Mesendoderm (in vitro differentiated cells): ENCODE data around the gene LAMTOR4.

Source experiments
- DNase-seq: peaks from one replicate; pipeline ENCODE4 v3.0.0; 2013
- H2AK5ac ChIP-seq: 2 replicates; pipeline ENCODE4 v1.6.1; 2013; ENCODE audit warnings: low read length, inconsistent platforms
- H2BK120ac ChIP-seq: 2 replicates; pipeline ENCODE4 v1.6.1; 2013; ENCODE audit warnings: low read depth, mild to moderate bottlenecking, low read length, moderate library complexity, mixed read lengths
- H2BK15ac ChIP-seq: replicated peaks from 2 replicates; pipeline ENCODE4 v1.6.1; 2013; ENCODE audit warnings: low read depth, mild to moderate bottlenecking, moderate library complexity
- H2BK5ac ChIP-seq: 2 replicates; pipeline ENCODE4 v1.6.1; 2013; ENCODE audit warnings: low read length, inconsistent platforms
- H3K18ac ChIP-seq: 2 replicates; pipeline ENCODE4 v1.6.1; 2013; ENCODE audit warnings: mild to moderate bottlenecking, low read length, mixed read lengths
- H3K23ac ChIP-seq: one replicate; pipeline ENCODE4 v1.6.1; 2013; ENCODE audit warnings: low read length
- H3K27ac ChIP-seq: 2 replicates; pipeline ENCODE4 v1.5.1; 2013; ENCODE audit warnings: low read depth, mild to moderate bottlenecking, inconsistent platforms, low read length, moderate library complexity
- H3K27me3 ChIP-seq: 2 replicates; pipeline ENCODE4 v1.6.1; 2013; ENCODE audit warnings: low read length, control low read depth, mild to moderate bottlenecking, inconsistent platforms; ENCODE audit not compliant: insufficient read depth, poor library complexity
- H3K36me3 ChIP-seq: 2 replicates; pipeline ENCODE4 v1.6.1; 2013; ENCODE audit warnings: low read length, inconsistent platforms; ENCODE audit not compliant: control insufficient read depth, insufficient read depth
- H3K4ac ChIP-seq: one replicate; pipeline ENCODE4 v1.6.1; 2013; ENCODE audit warnings: low read depth, mild to moderate bottlenecking, low read length, moderate library complexity
- H3K4me1 ChIP-seq: 2 replicates; pipeline ENCODE4 v1.6.1; 2013; ENCODE audit warnings: low read depth, low read length, inconsistent platforms; ENCODE audit not compliant: control insufficient read depth
- H3K4me2 ChIP-seq: 2 replicates; pipeline ENCODE4 v1.6.1; 2013; ENCODE audit warnings: low read length
- H3K4me3 ChIP-seq: 2 replicates; pipeline ENCODE4 v1.5.1; 2013; ENCODE audit warnings: mild to moderate bottlenecking, low read length
- H3K56ac ChIP-seq: one replicate; pipeline ENCODE4 v1.6.1; 2013; ENCODE audit warnings: low read length
- H3K79me1 ChIP-seq: 2 replicates; pipeline ENCODE4 v1.6.1; 2013; ENCODE audit warnings: low read length, inconsistent platforms
- H3K79me2 ChIP-seq: 2 replicates; pipeline ENCODE4 v1.6.1; 2013; ENCODE audit warnings: mild to moderate bottlenecking, low read length; ENCODE audit not compliant: control insufficient read depth, insufficient read depth
- H3K9ac ChIP-seq: 2 replicates; pipeline ENCODE4 v1.6.1; 2013; ENCODE audit warnings: low read length, inconsistent platforms
- H4K5ac ChIP-seq: one replicate; pipeline ENCODE4 v1.6.1; 2013; ENCODE audit warnings: low read length
- H4K8ac ChIP-seq: one replicate; pipeline ENCODE4 v1.6.1; 2013; ENCODE audit warnings: low read depth, mild to moderate bottlenecking, control low read depth, low read length, moderate library complexity
- WGBS: extraction: QIAGEN DNeasy Blood & Tissue Kit; methylation state at CpG from one replicate; pipeline ENCODE4 v1.1.7; 2013; ENCODE audit warnings: low lambda C conversion rate, missing lambda C conversion rate; ENCODE audit not compliant: insufficient coverage; ENCODE audit errors: extremely low coverage; 5-methylcytosine and 5-hydroxymethylcytosine counted together

Gene LAMTOR4

GRCh38 chr7:100163006-100163531 is 14.4 kb downstream of the LAMTOR4 start:
- H3K4ac ChIP-seq: no peak overlapping the region
- no peak overlapping the region for H3K27ac ChIP-seq
- H3K4me3 ChIP-seq: no peak overlapping the region
- no peaks in the 10 kb centered on the region for H3K79me1 ChIP-seq
- DNase-seq: peak; percentile 76
- no peak overlapping the region for H3K23ac ChIP-seq
- H3K36me3 ChIP-seq: no peaks in the 10 kb centered on the region
- H3K79me2 ChIP-seq: no peaks in the 10 kb centered on the region
- no peak overlapping the region for H2BK120ac ChIP-seq
- no peak overlapping the region for H3K18ac ChIP-seq
- no peak overlapping the region for H3K4me2 ChIP-seq
- H3K4me1 ChIP-seq: peaks cover 9% of the 10 kb centered on the region
- H4K5ac ChIP-seq: no peak overlapping the region
- no peak overlapping the region for H2BK5ac ChIP-seq
- H3K56ac ChIP-seq: no peak overlapping the region
- H2AK5ac ChIP-seq: no peak overlapping the region
- no peaks in the 10 kb centered on the region for H3K27me3 ChIP-seq
- no CpG with 5 or more reads among the region's 6 CpGs for WGBS
- H2BK15ac ChIP-seq: no peak overlapping the region
- H3K9ac ChIP-seq: no peak overlapping the region
- no peak overlapping the region for H4K8ac ChIP-seq

- no peaks in the 10 kb centered on the region for H3K36me3 ChIP-seq
- no CpG with 5 or more reads among the region's 5 CpGs for WGBS
- H2BK5ac ChIP-seq: no peak overlapping the region
- H4K5ac ChIP-seq: no peak overlapping the region
- H3K4me1 ChIP-seq: peaks cover 9% of the 10 kb centered on the region
- H3K4me3 ChIP-seq: no peak overlapping the region
- no peak overlapping the region for H4K8ac ChIP-seq
- no peaks in the 10 kb centered on the region for H3K79me2 ChIP-seq
- H2BK15ac ChIP-seq: no peak overlapping the region
- no peak overlapping the region for H3K56ac ChIP-seq
- no peak overlapping the region for H2BK120ac ChIP-seq
- no peak overlapping the region for H2AK5ac ChIP-seq
- no peak overlapping the region for H3K4ac ChIP-seq
- no peak overlapping the region for H3K23ac ChIP-seq
- no peak overlapping the region for H3K4me2 ChIP-seq
- H3K9ac ChIP-seq: no peak overlapping the region
- no peaks in the 10 kb centered on the region for H3K79me1 ChIP-seq
- H3K27me3 ChIP-seq: no peaks in the 10 kb centered on the region
- no peak overlapping the region for H3K18ac ChIP-seq
- no peak overlapping the region for H3K27ac ChIP-seq
- no peak for DNase-seq
Measured at GRCh38 chr7:100163871-100164270, 15.2 kb downstream of the LAMTOR4 start.

GRCh38 chr7:100166317-100166940 is 17.7 kb downstream of the LAMTOR4 start:
- Histone ChIP-seq H2BK15ac (no peak overlapping the region), H3K79me2 (no peaks in the 10 kb centered on the region), H3K18ac (peak overlapping the region; percentile 2), H3K23ac (no peak overlapping the region), H3K4me2 (no peak overlapping the region), H2BK120ac (no peak overlapping the region), H3K56ac (peak overlapping the region; percentile 69), H3K4ac (no peak overlapping the region), H3K4me3 (no peak overlapping the region), H2AK5ac (no peak overlapping the region), H3K36me3 (no peaks in the 10 kb centered on the region), H3K79me1 (no peaks in the 10 kb centered on the region), H3K27ac (peak overlapping the region; percentile 14), H3K27me3 (no peaks in the 10 kb centered on the region), H3K9ac (peak overlapping the region; percentile 34), H3K4me1 (peaks cover 11% of the 10 kb centered on the region), H4K8ac (no peak overlapping the region), H4K5ac (no peak overlapping the region), H2BK5ac (no peak overlapping the region)
- no CpG with 5 or more reads among the region's 16 CpGs for WGBS
- DNase-seq: no peak

GRCh38 chr7:100166970-100167911 is 18.5 kb downstream of the LAMTOR4 start:
- no peaks in the 10 kb centered on the region for H3K79me1 ChIP-seq
- no peak overlapping the region for H4K8ac ChIP-seq
- H3K4ac ChIP-seq: no peak overlapping the region
- no CpG with 5 or more reads among the region's 14 CpGs for WGBS
- H3K4me2 ChIP-seq: peak overlapping the region; percentile 91
- H2BK15ac ChIP-seq: no peak overlapping the region
- H3K56ac ChIP-seq: peak overlapping the region; percentile 69
- H2AK5ac ChIP-seq: no peak overlapping the region
- peak overlapping the region; percentile 36 for H2BK5ac ChIP-seq
- H2BK120ac ChIP-seq: no peak overlapping the region
- H3K27me3 ChIP-seq: no peaks in the 10 kb centered on the region
- H3K27ac ChIP-seq: peak overlapping the region; percentile 32
- peaks cover 11% of the 10 kb centered on the region for H3K4me1 ChIP-seq
- H3K4me3 ChIP-seq: no peak overlapping the region
- no peak overlapping the region for H3K18ac ChIP-seq
- H4K5ac ChIP-seq: no peak overlapping the region
- H3K9ac ChIP-seq: peak overlapping the region; percentile 66
- H3K36me3 ChIP-seq: no peaks in the 10 kb centered on the region
- H3K79me2 ChIP-seq: no peaks in the 10 kb centered on the region
- H3K23ac ChIP-seq: no peak overlapping the region
- peak; percentile 75 for DNase-seq

- H3K27ac ChIP-seq: peak overlapping the region; percentile 33
- H2AK5ac ChIP-seq: no peak overlapping the region
- H3K27me3 ChIP-seq: no peaks in the 10 kb centered on the region
- H3K4ac ChIP-seq: peak overlapping the region; percentile 11
- H4K5ac ChIP-seq: no peak overlapping the region
- no peaks in the 10 kb centered on the region for H3K79me2 ChIP-seq
- H3K4me1 ChIP-seq: peaks cover 11% of the 10 kb centered on the region
- H3K79me1 ChIP-seq: no peaks in the 10 kb centered on the region
- peak; percentile 62 for DNase-seq
- no peaks in the 10 kb centered on the region for H3K36me3 ChIP-seq
- H2BK15ac ChIP-seq: no peak overlapping the region
- peak overlapping the region; percentile 91 for H3K4me2 ChIP-seq
- peak overlapping the region; percentile 66 for H3K9ac ChIP-seq
- H2BK120ac ChIP-seq: no peak overlapping the region
- peak overlapping the region; percentile 32 for H3K4me3 ChIP-seq
- H3K56ac ChIP-seq: peak overlapping the region; percentile 83
- peak overlapping the region; percentile 58 for H2BK5ac ChIP-seq
- peak overlapping the region; percentile 8 for H3K18ac ChIP-seq
- WGBS: no CpG with 5 or more reads among the region's 11 CpGs
- no peak overlapping the region for H3K23ac ChIP-seq
- no peak overlapping the region for H4K8ac ChIP-seq
Measured at GRCh38 chr7:100167912-100168323, 19.2 kb downstream of the LAMTOR4 start.
